PC-3 (cell line): Measurements from ENCODE around the gene PXDC1.

ENCODE experiments used
- CTCF ChIP-seq: fragments of 300-600 bp; sonication (generic); conservative IDR thresholded peaks from 2 replicates; pipeline ENCODE4 v1.5.1; 2017; ENCODE audit warnings: antibody characterized with exemption, low read depth, mild to moderate bottlenecking, low read length
- EZH2 ChIP-seq: fragments of 300-600 bp; sonication (generic); IDR thresholded peaks from one replicate; pipeline ENCODE4 v1.6.1; 2017; ENCODE audit warnings: antibody characterized with exemption, mild to moderate bottlenecking, low read length; ENCODE audit not compliant: unreplicated experiment
- EZH2phosphoT487 ChIP-seq: fragments of 300-600 bp; sonication (generic); IDR thresholded peaks from 2 replicates; pipeline ENCODE4 v1.6.1; 2018; ENCODE audit warnings: mild to moderate bottlenecking, antibody characterized with exemption, low read length, borderline replicate concordance

- TF ChIP-seq CTCF (no peak), EZH2 (no peak), EZH2phosphoT487 (no peak)
These were observed 22.3 kb upstream of the PXDC1 start for GRCh38 chr6:3773678-3774298.
